GM12878 (cell line): ENCODE data around the gene DDTL. TPM values are rescaled to one million over a fixed set of nuclear protein-coding genes. Genes with fewer than 3 reads are reported as not detected.

Source experiments
- CBX3 ChIP-seq: fragments of 200-600 bp; sonication (generic); IDR thresholded peaks from 2 replicates; pipeline ENCODE4 v1.6.1; 2016; ENCODE audit warnings: low read depth, borderline replicate concordance
- FOXK2 ChIP-seq: fragments of 450-650 bp; IDR thresholded peaks from 2 replicates; pipeline ENCODE4 v1.6.1; 2017; ENCODE audit warnings: mild to moderate bottlenecking, moderate library complexity
- HDGF ChIP-seq: fragments of 450-650 bp; IDR thresholded peaks from 2 replicates; pipeline ENCODE4 v1.6.1; 2016; ENCODE audit warnings: antibody characterized with exemption
- PAX5 ChIP-seq: IDR thresholded peaks from 2 replicates; pipeline ENCODE4 v1.6.1; 2011; ENCODE audit warnings: low read depth, low read length, borderline replicate concordance
- ZBTB11 ChIP-seq: fragments of 450-650 bp; formaldehyde crosslinking; IDR thresholded peaks from 2 replicates; pipeline ENCODE4 v1.5.0; 2022; ENCODE audit warnings: mild to moderate bottlenecking, missing genetic modification characterization
- ZBTB4 ChIP-seq: fragments of 450-650 bp; formaldehyde crosslinking; IDR thresholded peaks from 2 replicates; pipeline ENCODE4 v1.4.0; 2022; ENCODE audit warnings: mild to moderate bottlenecking, moderate library complexity
- polyA plus RNA-seq, 11 experiments: library from polyadenylated mRNA; depleted of rRNA in 4 of 11; unstranded in 6 of 11; stranded (reverse) in 5 of 11; fragments of >200 nt; fragmentation: Nextera tagmentation in 4 of 11; fragmentation: Illumina TruSeq in 1 of 11; extraction: Ambion mirVana in 4 of 11; extraction: Trizol in 1 of 11; gene quantifications; 1 replicate in 1 of 11; 2 replicates in 10 of 11; pipeline versions ENCODE4 v1.2.1 to v1.2.3, GENCODE V29; 2011 to 2016; ENCODE audit warnings: inconsistent platforms in 2 of 11, missing spikeins in 2 of 11, low read depth in 1 of 11
- total RNA-seq, 4 experiments: library from RNA; depleted of rRNA in 3 of 4; stranded (reverse); fragments of >200 nt in 3 of 4; fragmentation: Illumina TruSeq in 1 of 4; extraction: Trizol in 1 of 4; gene quantifications; 2 replicates each; pipeline versions ENCODE4 v1.2.1 to v1.2.3, GENCODE V29; 2013 to 2021
- TF ChIP-seq, protein P1 (sequence below): IDR thresholded peaks from 2 replicates; pipeline ENCODE4 v1.6.1; 2011; ENCODE audit warnings: low read depth, low read length, improper control_type of control experiment, borderline replicate concordance

Gene DDTL
- total and polyA plus RNA-seq, 10 of the 15 experiments (the other 5 are each of a cell fraction or from before 2014, with no cell fraction given), result 0.05 to 4.0 (median 1.4) TPM; not detected in 3

- TF ChIP-seq ZBTB4 (no peak), HDGF (no peak), CBX3 (no peak), FOXK2 (no peak), ZBTB11 (CRISPR knock-in tag) (no peak), PAX5 (no peak)
- TF ChIP-seq, protein P1, sequence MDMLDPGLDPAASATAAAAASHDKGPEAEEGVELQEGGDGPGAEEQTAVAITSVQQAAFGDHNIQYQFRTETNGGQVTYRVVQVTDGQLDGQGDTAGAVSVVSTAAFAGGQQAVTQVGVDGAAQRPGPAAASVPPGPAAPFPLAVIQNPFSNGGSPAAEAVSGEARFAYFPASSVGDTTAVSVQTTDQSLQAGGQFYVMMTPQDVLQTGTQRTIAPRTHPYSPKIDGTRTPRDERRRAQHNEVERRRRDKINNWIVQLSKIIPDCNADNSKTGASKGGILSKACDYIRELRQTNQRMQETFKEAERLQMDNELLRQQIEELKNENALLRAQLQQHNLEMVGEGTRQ, result no peak
Observed at GRCh38 chr22:24021304-24021703, 54.6 kb downstream of the DDTL start (continued).

Other genes starting within 250 kb of the DDTL start
Only the 7 nearest of the 15 such genes appear.
- gene SLC2A11, start 109.0 kb upstream of the DDTL start, total RNA-seq (2014; rRNA removed), result 10.5 and 13.0 TPM in 2 replicates
- 8.1 and 8.9 TPM in 2 replicates for gene SLC2A11, start 109.0 kb upstream of the DDTL start, total RNA-seq (2014; rRNA removed; fragmentation: Illumina TruSeq; extraction: Trizol)
- 12.2 and 15.7 TPM in 2 replicates for gene SLC2A11, start 109.0 kb upstream of the DDTL start, total RNA-seq (2021)
- gene SLC2A11, start 109.0 kb upstream of the DDTL start, polyA plus RNA-seq (2011; rRNA removed), result 7.5 and 8.4 TPM in 2 replicates
- 8.6 and 13.3 TPM in 2 replicates for gene SLC2A11, start 109.0 kb upstream of the DDTL start, polyA plus RNA-seq (2014; fragmentation: Illumina TruSeq; extraction: Trizol)
- 1 to 10 TPM in 1 of 2 experiments, under 1 TPM in 1; 0.98 to 2.9 TPM for gene SLC2A11, start 109.0 kb upstream of the DDTL start, polyA plus RNA-seq (2014; fragmentation: Nextera tagmentation; extraction: Ambion mirVana)
- gene SLC2A11, start 109.0 kb upstream of the DDTL start, polyA plus RNA-seq (2014; rRNA removed), result 17.7 and 18.3 TPM in 2 replicates
- 1 to 10 TPM; 8.0 TPM for gene SLC2A11, start 109.0 kb upstream of the DDTL start, polyA plus RNA-seq (2016; fragmentation: Nextera tagmentation; extraction: Ambion mirVana)
- gene MIF, start 72.5 kb upstream of the DDTL start, total RNA-seq (2014; rRNA removed), result 737 and 939 TPM in 2 replicates
- 183 and 215 TPM in 2 replicates for gene MIF, start 72.5 kb upstream of the DDTL start, total RNA-seq (2014; rRNA removed; fragmentation: Illumina TruSeq; extraction: Trizol)
- gene MIF, start 72.5 kb upstream of the DDTL start, total RNA-seq (2021), result 1,146 and 1,222 TPM in 2 replicates
- 233 and 593 TPM in 2 replicates for gene MIF, start 72.5 kb upstream of the DDTL start, polyA plus RNA-seq (2011; rRNA removed)
- 5.2 and 37.7 TPM in 2 replicates for gene MIF, start 72.5 kb upstream of the DDTL start, polyA plus RNA-seq (2014; fragmentation: Illumina TruSeq; extraction: Trizol)
- 100 to 1,000 TPM; 188 to 220 TPM for gene MIF, start 72.5 kb upstream of the DDTL start, polyA plus RNA-seq (2014; fragmentation: Nextera tagmentation; extraction: Ambion mirVana)
- 1,025 and 1,355 TPM in 2 replicates for gene MIF, start 72.5 kb upstream of the DDTL start, polyA plus RNA-seq (2014; rRNA removed)
- gene MIF, start 72.5 kb upstream of the DDTL start, polyA plus RNA-seq (2016; fragmentation: Nextera tagmentation; extraction: Ambion mirVana), result 1,000 to 10,000 TPM; 2,816 to 2,972 TPM
- gene GSTT2B, start 5.7 kb upstream of the DDTL start, total RNA-seq (2014; rRNA removed), result not detected in 2 replicates
- not detected in 2 replicates for gene GSTT2B, start 5.7 kb upstream of the DDTL start, total RNA-seq (2014; rRNA removed; fragmentation: Illumina TruSeq; extraction: Trizol)
- gene GSTT2B, start 5.7 kb upstream of the DDTL start, total RNA-seq (2021), result 0.21 TPM in 1 of 2 replicates, not detected in the other
- 0.15 TPM in 1 of 2 replicates, not detected in the other for gene GSTT2B, start 5.7 kb upstream of the DDTL start, polyA plus RNA-seq (2011; rRNA removed)
- gene GSTT2B, start 5.7 kb upstream of the DDTL start, polyA plus RNA-seq (2014; fragmentation: Illumina TruSeq; extraction: Trizol), result not detected in 2 replicates
- gene GSTT2B, start 5.7 kb upstream of the DDTL start, polyA plus RNA-seq (2014; fragmentation: Nextera tagmentation; extraction: Ambion mirVana), result not detected
- not detected in 2 replicates for gene GSTT2B, start 5.7 kb upstream of the DDTL start, polyA plus RNA-seq (2014; rRNA removed)
- under 1 TPM in 1 of 2 experiments, not detected in 1; 0.29 TPM for gene GSTT2B, start 5.7 kb upstream of the DDTL start, polyA plus RNA-seq (2016; fragmentation: Nextera tagmentation; extraction: Ambion mirVana)
- gene DDT, start 7.6 kb downstream of the DDTL start, total RNA-seq (2014; rRNA removed), result 245 and 263 TPM in 2 replicates
- gene DDT, start 7.6 kb downstream of the DDTL start, total RNA-seq (2014; rRNA removed; fragmentation: Illumina TruSeq; extraction: Trizol), result 55.1 and 56.5 TPM in 2 replicates
- gene DDT, start 7.6 kb downstream of the DDTL start, total RNA-seq (2021), result 177 and 181 TPM in 2 replicates
- gene DDT, start 7.6 kb downstream of the DDTL start, polyA plus RNA-seq (2011; rRNA removed), result 262 and 263 TPM in 2 replicates
- gene DDT, start 7.6 kb downstream of the DDTL start, polyA plus RNA-seq (2014; fragmentation: Illumina TruSeq; extraction: Trizol), result 17.6 and 33.0 TPM in 2 replicates
- gene DDT, start 7.6 kb downstream of the DDTL start, polyA plus RNA-seq (2014; fragmentation: Nextera tagmentation; extraction: Ambion mirVana), result 10 to 100 TPM; 25.1 to 70.2 TPM
- 408 and 473 TPM in 2 replicates for gene DDT, start 7.6 kb downstream of the DDTL start, polyA plus RNA-seq (2014; rRNA removed)
- 100 to 1,000 TPM; 227 to 244 TPM for gene DDT, start 7.6 kb downstream of the DDTL start, polyA plus RNA-seq (2016; fragmentation: Nextera tagmentation; extraction: Ambion mirVana)
- not detected in 2 replicates for gene GSTT2, start 13.2 kb downstream of the DDTL start, total RNA-seq (2014; rRNA removed)
- gene GSTT2, start 13.2 kb downstream of the DDTL start, total RNA-seq (2014; rRNA removed; fragmentation: Illumina TruSeq; extraction: Trizol), result not detected in 2 replicates
- gene GSTT2, start 13.2 kb downstream of the DDTL start, total RNA-seq (2021), result not detected in 2 replicates
- gene GSTT2, start 13.2 kb downstream of the DDTL start, polyA plus RNA-seq (2011; rRNA removed), result not detected in 2 replicates
- not detected in 2 replicates for gene GSTT2, start 13.2 kb downstream of the DDTL start, polyA plus RNA-seq (2014; fragmentation: Illumina TruSeq; extraction: Trizol)
- not detected for gene GSTT2, start 13.2 kb downstream of the DDTL start, polyA plus RNA-seq (2014; fragmentation: Nextera tagmentation; extraction: Ambion mirVana)
- not detected in 2 replicates for gene GSTT2, start 13.2 kb downstream of the DDTL start, polyA plus RNA-seq (2014; rRNA removed)
- gene GSTT2, start 13.2 kb downstream of the DDTL start, polyA plus RNA-seq (2016; fragmentation: Nextera tagmentation; extraction: Ambion mirVana), result not detected
- not detected in 2 replicates for gene GSTT4, start 38.6 kb downstream of the DDTL start, total RNA-seq (2014; rRNA removed)
- gene GSTT4, start 38.6 kb downstream of the DDTL start, total RNA-seq (2014; rRNA removed; fragmentation: Illumina TruSeq; extraction: Trizol), result not detected in 2 replicates
- not detected in 2 replicates for gene GSTT4, start 38.6 kb downstream of the DDTL start, total RNA-seq (2021)
- not detected in 2 replicates for gene GSTT4, start 38.6 kb downstream of the DDTL start, polyA plus RNA-seq (2011; rRNA removed)
- gene GSTT4, start 38.6 kb downstream of the DDTL start, polyA plus RNA-seq (2014; fragmentation: Illumina TruSeq; extraction: Trizol), result not detected in 2 replicates
- gene GSTT4, start 38.6 kb downstream of the DDTL start, polyA plus RNA-seq (2014; fragmentation: Nextera tagmentation; extraction: Ambion mirVana), result not detected
- not detected in 2 replicates for gene GSTT4, start 38.6 kb downstream of the DDTL start, polyA plus RNA-seq (2014; rRNA removed)
- not detected for gene GSTT4, start 38.6 kb downstream of the DDTL start, polyA plus RNA-seq (2016; fragmentation: Nextera tagmentation; extraction: Ambion mirVana)
- 36.1 and 39.8 TPM in 2 replicates for gene CABIN1, start 44.4 kb downstream of the DDTL start, total RNA-seq (2014; rRNA removed)
- gene CABIN1, start 44.4 kb downstream of the DDTL start, total RNA-seq (2014; rRNA removed; fragmentation: Illumina TruSeq; extraction: Trizol), result 18.2 and 18.7 TPM in 2 replicates
- 56.5 and 58.6 TPM in 2 replicates for gene CABIN1, start 44.4 kb downstream of the DDTL start, total RNA-seq (2021)
- 4.5 and 9.4 TPM in 2 replicates for gene CABIN1, start 44.4 kb downstream of the DDTL start, polyA plus RNA-seq (2011; rRNA removed)
- 11.0 and 18.8 TPM in 2 replicates for gene CABIN1, start 44.4 kb downstream of the DDTL start, polyA plus RNA-seq (2014; fragmentation: Illumina TruSeq; extraction: Trizol)
- gene CABIN1, start 44.4 kb downstream of the DDTL start, polyA plus RNA-seq (2014; fragmentation: Nextera tagmentation; extraction: Ambion mirVana), result 1 to 10 TPM; 5.6 to 6.5 TPM
- gene CABIN1, start 44.4 kb downstream of the DDTL start, polyA plus RNA-seq (2014; rRNA removed), result 25.2 and 34.7 TPM in 2 replicates
- gene CABIN1, start 44.4 kb downstream of the DDTL start, polyA plus RNA-seq (2016; fragmentation: Nextera tagmentation; extraction: Ambion mirVana), result 10 to 100 TPM; 14.9 to 17.4 TPM